Mesodermal cell (in vitro differentiated cells): ENCODE measurements around the gene SUSD4.

ENCODE experiments used
- H3K27ac ChIP-seq: 2 replicates; pipeline ENCODE4 v1.7.0; 2013; ENCODE audit warnings: mild to moderate bottlenecking, low read depth, low read length, moderate library complexity; ENCODE audit not compliant: severe bottlenecking
- H3K36me3 ChIP-seq: 2 replicates; pipeline ENCODE4 v1.7.1; 2013; ENCODE audit warnings: mild to moderate bottlenecking, low read length, moderate library complexity; ENCODE audit not compliant: control insufficient read depth, insufficient read depth
- H3K4me1 ChIP-seq: one replicate; pipeline ENCODE4 v1.7.1; 2013; ENCODE audit warnings: mild to moderate bottlenecking, low read length; ENCODE audit not compliant: insufficient read depth, control insufficient read depth, poor library complexity, severe bottlenecking
- H3K4me3 ChIP-seq: 2 replicates; pipeline ENCODE4 v1.7.0; 2013; ENCODE audit warnings: low read length, control low read depth, mild to moderate bottlenecking; ENCODE audit not compliant: insufficient read depth, poor library complexity, severe bottlenecking; ENCODE audit errors: extremely low read depth
- H3K9me3 ChIP-seq: 2 replicates; pipeline ENCODE4 v1.7.1; 2013; ENCODE audit warnings: mild to moderate bottlenecking, low read length, moderate library complexity; ENCODE audit not compliant: control insufficient read depth
- WGBS, 2 experiments: methylation state at CpG; one replicate each; pipeline ENCODE4 v1.1.5; 2013; ENCODE audit warnings: missing lambda C conversion rate in 2 of 2; ENCODE audit not compliant: insufficient coverage in 2 of 2; 5-methylcytosine and 5-hydroxymethylcytosine counted together

SUSD4 gene

DNA sequence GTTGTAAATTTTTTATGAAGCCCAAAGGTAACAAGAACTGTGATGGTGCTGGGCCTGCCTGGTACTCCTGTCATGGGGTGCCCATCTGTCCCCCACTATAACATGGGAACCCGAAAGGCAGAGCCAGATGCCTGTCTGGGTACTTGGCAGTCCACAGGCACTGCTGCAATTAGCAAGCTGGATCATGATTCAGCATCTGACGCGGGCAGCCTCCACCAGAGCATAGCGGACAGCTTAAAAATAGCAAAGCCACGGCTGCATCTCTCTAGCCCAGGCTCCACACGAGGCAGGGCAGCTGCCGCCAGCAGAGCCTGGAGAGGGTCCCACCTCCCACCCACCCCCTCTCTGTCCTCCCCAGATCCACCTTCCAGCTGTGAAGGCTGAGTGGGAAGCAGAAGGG is 22.9 kb downstream of the SUSD4 start:
- H3K36me3 ChIP-seq, result no peaks in the 10 kb centered on the region
- WGBS, 2 experiments, result 70 to 77% methylated on average over 3 to 4 of the region's 7 CpGs
- no peaks in the 10 kb centered on the region for H3K9me3 ChIP-seq
- H3K27ac ChIP-seq, result no peak overlapping the region
- H3K4me1 ChIP-seq, result peaks cover 21% of the 10 kb centered on the region
- no peak overlapping the region for H3K4me3 ChIP-seq

DNA sequence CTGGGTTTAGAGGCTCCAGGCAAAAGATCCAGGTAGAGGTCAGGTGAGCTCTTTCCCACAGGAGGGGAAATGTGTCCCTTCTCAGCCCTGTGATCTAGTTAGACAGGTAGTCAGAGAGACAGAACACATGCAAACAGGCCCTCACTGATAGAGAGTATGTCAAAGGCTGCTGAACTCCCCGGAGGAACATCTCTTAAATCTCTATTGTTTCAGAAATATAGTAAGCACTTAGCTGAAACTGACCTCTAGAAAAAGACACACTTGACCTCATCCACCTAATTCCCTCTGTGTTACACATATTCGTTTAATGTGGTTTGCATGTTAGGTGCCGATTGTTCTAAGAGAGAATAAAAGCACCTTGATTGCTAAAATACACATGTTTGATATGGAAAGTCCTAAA is 23.3 kb downstream of the SUSD4 start:
- peaks cover 21% of the 10 kb centered on the region for H3K4me1 ChIP-seq
- WGBS, 2 experiments, result 100% methylated on average over 1 of the region's 3 CpGs
- H3K9me3 ChIP-seq, result no peaks in the 10 kb centered on the region
- H3K27ac ChIP-seq, result no peak overlapping the region
- no peaks in the 10 kb centered on the region for H3K36me3 ChIP-seq
- H3K4me3 ChIP-seq, result no peak overlapping the region

DNA sequence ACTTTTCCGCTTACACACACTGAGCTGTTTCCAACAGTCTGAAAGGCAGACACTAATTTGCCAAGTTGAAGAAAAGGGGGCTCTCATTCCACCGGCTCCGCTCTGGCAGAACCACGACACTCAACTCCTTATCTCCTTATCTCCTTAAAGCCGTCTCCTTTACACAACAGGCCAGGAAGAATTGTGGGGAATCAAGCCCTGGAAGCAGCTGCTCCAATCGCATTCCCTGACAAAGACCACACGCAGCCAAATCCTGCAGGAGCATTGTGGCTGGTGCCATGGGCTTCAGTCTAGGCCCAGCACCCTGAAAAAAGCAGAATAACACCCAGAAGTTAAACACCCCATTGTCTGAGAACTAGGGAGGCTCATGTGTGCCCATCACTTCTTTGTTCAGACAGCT is 24.1 kb downstream of the SUSD4 start:
- 66 to 74% methylated on average over 4 to 7 of the region's 7 CpGs for WGBS, 2 experiments
- H3K9me3 ChIP-seq, result no peaks in the 10 kb centered on the region
- H3K4me1 ChIP-seq, result peaks cover 21% of the 10 kb centered on the region
- no peak overlapping the region for H3K4me3 ChIP-seq
- no peak overlapping the region for H3K27ac ChIP-seq
- H3K36me3 ChIP-seq, result no peaks in the 10 kb centered on the region

DNA sequence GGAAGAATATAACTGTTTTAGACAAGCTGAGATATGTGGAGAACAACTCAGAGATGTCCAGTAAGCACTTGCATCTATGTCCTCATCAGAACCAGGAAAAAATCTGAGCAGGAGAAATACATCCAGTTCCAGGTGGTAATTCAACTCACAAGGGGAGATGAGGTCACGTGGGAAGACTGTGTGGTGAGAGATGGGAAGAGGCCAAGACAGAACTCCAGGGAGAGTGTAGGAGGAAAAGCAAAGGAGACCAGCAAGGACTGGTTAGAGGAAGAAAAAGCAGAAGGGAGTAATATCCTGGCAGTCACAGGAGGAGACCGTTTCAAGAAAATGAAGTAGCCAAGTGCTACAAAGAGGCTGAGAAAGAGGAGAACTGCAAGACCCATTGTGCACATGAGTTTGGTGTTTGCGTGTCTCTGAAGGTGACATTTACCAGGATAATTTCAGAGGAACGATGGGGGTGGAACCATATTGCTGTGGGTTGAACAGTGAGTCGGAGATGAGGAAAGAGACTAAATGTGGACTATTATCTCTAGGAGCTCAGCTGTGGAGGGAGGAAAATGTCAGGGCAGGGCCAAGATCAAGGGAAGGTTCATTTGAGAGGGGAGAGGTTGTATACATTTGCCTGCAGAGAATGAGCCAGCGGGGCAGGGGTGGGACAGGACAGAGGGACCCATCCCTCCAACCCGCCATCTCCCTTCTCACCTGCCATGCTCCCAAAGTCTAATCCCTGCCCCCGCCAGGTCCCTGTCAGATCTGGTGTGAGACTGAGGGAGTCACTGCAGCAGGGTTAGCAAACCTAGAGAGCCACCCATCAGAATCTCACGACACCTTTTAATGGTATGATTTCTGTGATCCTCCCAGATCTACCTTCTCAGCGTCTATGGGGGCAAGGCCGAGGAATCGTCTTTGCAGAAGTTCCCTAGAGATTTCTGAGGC is 24.9 kb downstream of the SUSD4 start:
- WGBS, 2 experiments, result 91 to 92% methylated on average over 8 to 9 of the region's 12 CpGs
- Histone ChIP-seq H3K9me3 (no peaks in the 10 kb centered on the region), H3K36me3 (no peaks in the 10 kb centered on the region), H3K27ac (no peak overlapping the region), H3K4me1 (peaks cover 21% of the 10 kb centered on the region), H3K4me3 (no peak overlapping the region)

DNA sequence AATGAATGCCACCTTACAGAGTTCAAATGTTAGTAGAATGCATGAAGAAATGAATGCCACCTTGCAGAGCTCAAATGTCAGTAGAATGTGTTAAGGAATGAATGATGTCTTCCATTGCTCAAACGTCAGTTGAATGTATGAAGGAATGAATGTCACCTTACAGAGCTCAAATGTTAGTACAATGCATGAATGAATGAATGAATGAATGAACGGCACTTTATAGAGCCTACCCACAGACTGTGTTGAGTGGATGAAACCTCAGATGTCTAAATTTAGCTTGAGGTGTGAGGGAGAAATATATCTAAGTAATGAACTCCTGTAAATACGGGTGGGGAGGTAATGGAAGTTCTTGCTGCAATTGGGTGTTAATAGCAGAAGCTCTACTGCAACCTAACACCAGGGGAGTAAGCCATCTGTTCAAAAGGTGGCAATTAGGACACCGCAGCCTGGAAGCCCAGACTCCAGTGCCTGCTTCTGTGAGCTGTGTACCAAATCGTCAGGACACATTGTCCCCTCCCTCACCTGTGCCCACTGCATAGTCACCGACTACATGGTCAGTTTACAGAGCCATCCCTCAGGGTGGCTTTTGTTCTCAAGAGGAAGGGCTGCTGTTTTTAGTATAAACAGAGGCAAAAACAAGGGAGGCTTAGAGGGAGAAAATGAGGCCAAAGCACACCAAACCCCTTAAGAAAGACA is 26.7 kb downstream of the SUSD4 start:
- Histone ChIP-seq H3K36me3 (no peaks in the 10 kb centered on the region), H3K4me1 (peaks cover 21% of the 10 kb centered on the region), H3K4me3 (no peak overlapping the region), H3K9me3 (no peaks in the 10 kb centered on the region), H3K27ac (no peak overlapping the region)
- 84 to 90% methylated on average over 5 of the region's 6 CpGs for whole genome bisulfite sequencing, 2 experiments

DNA sequence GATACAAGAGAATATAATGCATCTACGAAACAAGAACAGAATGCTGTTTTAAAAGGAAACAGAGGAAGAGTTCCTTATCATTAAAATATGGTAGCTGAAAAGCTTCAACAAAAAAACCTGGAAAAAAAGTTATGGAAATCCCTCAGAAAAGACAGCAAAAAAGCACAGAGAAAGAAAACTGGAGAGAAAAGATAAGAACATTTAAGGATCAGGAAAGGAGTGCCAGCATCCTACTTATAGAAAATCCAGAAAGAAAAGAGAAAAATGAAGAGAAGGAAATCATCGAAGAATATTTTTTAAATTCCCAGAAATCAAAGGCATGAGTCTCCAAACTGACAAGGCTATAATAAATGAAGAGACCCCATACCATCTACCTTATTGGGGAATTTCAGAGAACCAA is 29.8 kb downstream of the SUSD4 start:
- Histone ChIP-seq H3K4me1 (no peaks in the 10 kb centered on the region), H3K9me3 (no peaks in the 10 kb centered on the region), H3K27ac (no peak overlapping the region), H3K36me3 (no peaks in the 10 kb centered on the region), H3K4me3 (no peak overlapping the region)
- no CpG with 5 or more reads among the region's 2 CpGs for WGBS, 2 experiments

DNA sequence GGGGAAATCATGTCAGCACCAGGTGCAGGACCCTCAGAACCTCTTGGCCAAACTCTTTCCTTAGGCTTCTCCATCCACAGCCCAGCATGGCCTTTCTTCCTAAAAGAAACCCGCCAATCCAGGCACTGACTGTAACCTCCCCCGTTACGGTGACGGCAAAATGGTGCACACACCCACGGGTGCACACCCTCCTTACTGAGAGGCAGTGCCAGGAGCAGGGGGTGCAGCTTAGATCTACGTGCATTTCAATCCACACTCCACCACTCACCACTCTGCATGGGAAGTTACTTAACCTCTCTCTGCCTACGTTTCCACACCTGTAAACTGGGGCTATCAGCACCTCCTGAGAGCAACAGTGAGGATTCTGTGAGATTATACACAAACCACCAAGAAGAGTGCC is 31.0 kb downstream of the SUSD4 start:
- Histone ChIP-seq H3K27ac (no peak overlapping the region), H3K9me3 (no peaks in the 10 kb centered on the region), H3K36me3 (no peaks in the 10 kb centered on the region), H3K4me3 (no peak overlapping the region), H3K4me1 (no peaks in the 10 kb centered on the region)
- WGBS, 2 experiments, result 97 to 100% methylated on average over 5 to 7 of the region's 7 CpGs

DNA sequence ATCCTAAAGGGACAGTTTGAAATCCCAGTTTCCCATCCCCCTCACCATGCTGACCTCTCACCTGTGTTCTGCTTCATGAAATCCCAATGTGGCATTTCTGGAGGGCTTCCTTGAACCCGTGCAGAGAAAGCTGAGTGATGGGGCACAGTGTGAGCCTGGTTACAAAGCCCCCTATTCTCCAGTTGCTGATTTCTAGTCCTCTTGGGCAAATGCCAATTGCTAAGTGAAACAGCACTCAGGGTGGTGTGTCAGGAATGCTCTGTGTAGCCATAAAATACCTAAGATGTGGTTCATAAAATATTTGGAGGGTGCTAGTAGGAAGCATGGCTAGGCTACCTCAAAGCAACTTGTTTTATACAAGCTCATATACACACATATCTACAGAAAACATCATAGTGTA is 32.0 kb downstream of the SUSD4 start:
- Histone ChIP-seq H3K4me3 (no peak overlapping the region), H3K36me3 (no peaks in the 10 kb centered on the region), H3K4me1 (no peaks in the 10 kb centered on the region), H3K27ac (no peak overlapping the region), H3K9me3 (no peaks in the 10 kb centered on the region)
- WGBS, 2 experiments, result 60 to 83% methylated on average over 1 of the region's 1 CpG

DNA sequence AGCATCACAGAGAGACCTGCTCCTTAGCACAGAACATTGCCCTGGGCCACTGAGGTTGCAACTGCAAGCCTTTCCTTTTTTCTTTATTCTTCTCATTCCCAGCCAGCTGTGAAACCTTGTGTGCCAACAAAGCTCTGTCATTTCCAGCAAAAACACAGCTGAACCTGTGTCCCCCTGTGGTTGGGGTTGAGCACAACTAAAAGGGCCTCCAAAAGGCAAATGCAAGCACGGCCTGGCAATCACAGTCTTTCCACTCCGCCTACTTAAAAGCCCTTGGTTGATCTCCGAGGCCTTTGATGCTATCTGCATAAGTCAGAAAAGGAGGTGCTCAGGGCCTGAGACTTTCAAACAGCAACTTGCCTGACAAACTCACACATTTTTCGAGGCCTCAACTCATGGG is 32.7 kb downstream of the SUSD4 start:
- Histone ChIP-seq H3K9me3 (no peaks in the 10 kb centered on the region), H3K27ac (no peak overlapping the region), H3K36me3 (no peaks in the 10 kb centered on the region), H3K4me1 (no peaks in the 10 kb centered on the region), H3K4me3 (no peak overlapping the region)
- WGBS, 2 experiments, result 60 to 70% methylated on average over 4 of the region's 4 CpGs

DNA sequence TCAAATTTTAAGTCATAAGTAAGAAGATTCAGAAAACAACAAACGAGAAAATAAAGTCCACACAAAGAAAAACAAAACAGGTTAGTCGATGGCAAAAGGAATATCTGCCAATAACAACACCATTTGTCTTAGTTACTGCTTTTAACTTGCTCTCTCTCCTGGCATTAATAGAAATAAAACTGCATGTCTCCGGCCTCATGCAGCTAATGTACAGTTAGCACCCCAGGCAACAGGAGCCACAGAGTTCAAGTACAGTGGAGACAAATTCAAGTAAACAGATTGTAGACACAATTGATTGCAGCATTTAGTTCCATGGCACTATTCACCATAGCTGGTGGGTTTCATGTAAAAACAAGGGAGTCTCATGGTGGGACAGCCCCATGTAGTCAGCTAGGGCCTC is 33.5 kb downstream of the SUSD4 start:
- H3K27ac ChIP-seq, result no peak overlapping the region
- WGBS, 2 experiments, result 77 to 100% methylated on average over 1 to 3 of the region's 3 CpGs
- no peaks in the 10 kb centered on the region for H3K4me1 ChIP-seq
- H3K4me3 ChIP-seq, result no peak overlapping the region
- H3K9me3 ChIP-seq, result no peaks in the 10 kb centered on the region
- no peaks in the 10 kb centered on the region for H3K36me3 ChIP-seq
